ENCODE data around the gene TXNRD1. TPM values are rescaled to one million over a fixed set of nuclear protein-coding genes. Genes with fewer than 3 reads are reported as not detected.

TXNRD1 gene
- 693 to 1,035 TPM (median 750 TPM) in 5 replicates for total RNA-seq (2022; extraction: Qiagen RNA extraction)

DNA sequence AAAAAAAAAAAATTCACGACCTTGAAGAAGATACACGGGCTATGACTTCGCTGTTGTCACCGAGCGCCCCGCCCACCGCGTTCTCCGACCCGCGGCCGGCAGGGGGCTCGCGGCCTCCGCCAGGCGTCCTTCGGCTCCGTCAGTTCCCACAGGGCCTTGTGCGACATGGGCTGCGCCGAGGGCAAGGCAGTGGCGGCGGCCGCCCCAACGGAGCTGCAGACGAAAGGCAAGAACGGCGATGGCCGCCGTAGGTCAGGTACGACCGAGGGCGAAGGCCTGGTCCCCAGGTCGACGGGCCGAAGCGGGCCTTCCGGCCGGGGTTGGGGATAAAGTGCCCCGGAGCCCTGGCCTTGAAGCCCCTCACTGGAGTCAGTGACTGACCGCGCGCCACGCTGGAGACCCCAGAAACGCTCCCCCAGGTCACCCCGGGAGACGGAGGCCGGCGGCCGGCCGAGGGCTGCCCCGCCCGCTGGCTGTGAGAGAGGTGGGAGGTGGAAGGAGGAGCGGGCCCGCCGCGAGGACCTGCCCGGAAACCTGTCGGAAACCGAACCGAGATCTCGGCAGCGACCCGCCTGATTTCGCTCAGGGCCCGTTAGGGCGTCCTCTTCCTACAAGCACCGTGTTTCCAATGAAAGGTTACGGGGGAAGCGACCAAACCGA is at the start of gene TXNRD1:
Gene TXNRD1, plus strand, starts transcription at position 142 of the 660 bp plus-strand sequence. Its CDS starts 24 bp downstream, at position 166.

DNA sequence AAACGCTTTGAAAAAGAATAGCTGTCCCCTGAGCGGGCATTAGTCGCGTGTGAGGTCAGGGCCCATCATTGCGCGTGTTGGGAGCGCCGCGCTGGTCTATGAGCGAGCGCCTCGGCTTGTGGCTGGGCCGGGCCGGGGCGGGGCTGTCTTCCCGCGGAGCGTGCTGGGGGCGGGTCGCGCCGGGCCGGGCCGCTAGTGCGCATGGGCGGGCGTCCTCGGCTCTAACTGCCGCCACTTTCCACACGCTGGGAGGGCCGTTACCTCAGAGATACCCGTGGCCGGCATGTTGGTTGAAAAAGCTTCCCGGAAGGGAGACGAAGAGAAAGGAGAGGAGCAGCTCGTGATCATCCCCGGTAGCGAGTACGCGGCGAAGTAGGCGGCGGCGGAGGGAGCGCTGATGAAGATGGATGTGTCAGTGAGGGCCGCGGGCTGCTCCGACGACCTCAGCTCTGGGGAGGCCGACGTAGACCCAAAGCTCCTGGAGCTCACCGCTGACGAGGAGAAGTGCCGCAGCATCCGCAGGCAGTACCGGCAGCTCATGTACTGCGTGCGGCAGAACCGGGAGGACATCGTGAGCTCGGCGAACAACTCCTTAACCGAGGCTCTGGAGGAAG is 88.1 kb downstream of the TXNRD1 start, which contains the start of gene EID3:
Gene EID3, plus strand, starts transcription at position 202 of the 614 bp plus-strand sequence. Its CDS starts 196 bp downstream, at position 398.

Other genes with a start within 250 kb of the TXNRD1 start
- 25.4 to 32.3 TPM (median 27.2 TPM) in 5 replicates for gene TDG, start 249.9 kb upstream of the TXNRD1 start, total RNA-seq (2022; extraction: Qiagen RNA extraction)
- gene GLT8D2, start 165.6 kb upstream of the TXNRD1 start, total RNA-seq (2022; extraction: Qiagen RNA extraction) = 0.20 to 0.44 TPM (median 0.23 TPM) in 5 replicates
- gene HCFC2, start 151.2 kb upstream of the TXNRD1 start, total RNA-seq (2022; extraction: Qiagen RNA extraction) = 4.6 to 5.8 TPM (median 5.1 TPM) in 5 replicates
- 22.9 to 28.3 TPM (median 25.2 TPM) in 5 replicates for gene NFYB, start 77.6 kb upstream of the TXNRD1 start, total RNA-seq (2022; extraction: Qiagen RNA extraction)
- 5.5 to 8.8 TPM (median 6.1 TPM) in 5 replicates for gene EID3, start 88.0 kb downstream of the TXNRD1 start, total RNA-seq (2022; extraction: Qiagen RNA extraction)
- gene CHST11, start 241.2 kb downstream of the TXNRD1 start, total RNA-seq (2022; extraction: Qiagen RNA extraction) = 16.4 to 19.0 TPM (median 17.8 TPM) in 5 replicates

Measured in A549 treated with Hydrocortisone at 1 μM for 4 hours (cell line).